Measurements from ENCODE around the gene GALNT8.

DNA sequence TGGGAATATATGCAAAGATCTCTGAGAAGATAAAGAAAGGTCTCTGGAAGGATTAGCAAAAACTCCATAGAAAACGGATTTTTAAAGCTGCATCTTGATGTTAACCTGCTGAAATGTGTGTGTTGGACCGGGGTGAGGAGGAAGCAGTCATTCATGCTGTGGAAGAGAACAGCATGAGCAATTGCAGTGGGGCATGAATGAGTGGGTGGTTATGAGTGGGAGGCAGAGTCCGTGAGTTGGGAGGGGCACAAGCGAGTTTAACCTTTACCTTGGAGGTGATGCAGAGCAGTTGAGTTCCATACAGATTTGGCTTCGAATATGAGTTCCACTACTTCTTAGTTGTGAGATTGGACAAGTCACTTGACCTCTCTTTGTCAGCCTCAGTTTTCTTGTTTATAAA is 29.4 kb upstream of the GALNT8 start:
- TF ChIP-seq, protein P1, sequence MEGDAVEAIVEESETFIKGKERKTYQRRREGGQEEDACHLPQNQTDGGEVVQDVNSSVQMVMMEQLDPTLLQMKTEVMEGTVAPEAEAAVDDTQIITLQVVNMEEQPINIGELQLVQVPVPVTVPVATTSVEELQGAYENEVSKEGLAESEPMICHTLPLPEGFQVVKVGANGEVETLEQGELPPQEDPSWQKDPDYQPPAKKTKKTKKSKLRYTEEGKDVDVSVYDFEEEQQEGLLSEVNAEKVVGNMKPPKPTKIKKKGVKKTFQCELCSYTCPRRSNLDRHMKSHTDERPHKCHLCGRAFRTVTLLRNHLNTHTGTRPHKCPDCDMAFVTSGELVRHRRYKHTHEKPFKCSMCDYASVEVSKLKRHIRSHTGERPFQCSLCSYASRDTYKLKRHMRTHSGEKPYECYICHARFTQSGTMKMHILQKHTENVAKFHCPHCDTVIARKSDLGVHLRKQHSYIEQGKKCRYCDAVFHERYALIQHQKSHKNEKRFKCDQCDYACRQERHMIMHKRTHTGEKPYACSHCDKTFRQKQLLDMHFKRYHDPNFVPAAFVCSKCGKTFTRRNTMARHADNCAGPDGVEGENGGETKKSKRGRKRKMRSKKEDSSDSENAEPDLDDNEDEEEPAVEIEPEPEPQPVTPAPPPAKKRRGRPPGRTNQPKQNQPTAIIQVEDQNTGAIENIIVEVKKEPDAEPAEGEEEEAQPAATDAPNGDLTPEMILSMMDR (IDR thresholded peaks at IDR 0.05) = no peak
- TF ChIP-seq POLR2A (IDR thresholded peaks at IDR 0.05) (no peak), POLR2AphosphoS5 (IDR thresholded peaks at IDR 0.05; ENCODE audit: insufficient read depth in 1 of 2, low read depth in 1 of 2) (no peak)
